Astrocyte of the cerebellum (primary cell): Measurements from ENCODE around the gene SDK2.

Experiments
- DNase-seq: peaks from one replicate; pipeline ENCODE4 v3.0.0-alpha.2; 2011; ENCODE audit warnings: low read depth
- H3K4me3 ChIP-seq: 2 replicates; pipeline ENCODE4 v1.5.1; 2011; ENCODE audit warnings: mild to moderate bottlenecking, low read depth, low read length, moderate library complexity
- CTCF ChIP-seq: IDR thresholded peaks from 2 replicates; pipeline ENCODE4 v1.5.1; 2012; ENCODE audit warnings: low read length, low read depth, moderate library complexity, mild to moderate bottlenecking; ENCODE audit errors: missing control alignments
- in situ Hi-C: cut with HindIII; loops from 2 replicates; pipeline ENCODE4 v1.10.0; 2017; ENCODE audit warnings: low sequenced_read_pairs

The SDK2 gene

GRCh38 chr17:73401911-73402310, 242.3 kb downstream of the SDK2 start:
- peak; percentile 6 for DNase-seq
- in situ Hi-C loops, result loop anchor here (25.0 kb wide), 1 partner anchor 785 kb away; no protein-coding TSS in a partner anchor
- no peak overlapping the region for H3K4me3 ChIP-seq
- no peak for TF ChIP-seq CTCF

GRCh38 chr17:73400915-73401545, 243.2 kb downstream of the SDK2 start:
- DNase-seq, result no peak
- no peak for TF ChIP-seq CTCF
- no peak overlapping the region for H3K4me3 ChIP-seq
- in situ Hi-C loops, result loop anchor here (25.0 kb wide), 1 partner anchor 786 kb away; no protein-coding TSS in a partner anchor

- DNase-seq, result no peak
- in situ Hi-C loops, result no loop called here
- TF ChIP-seq CTCF, result no peak
- H3K4me3 ChIP-seq, result no peak overlapping the region
Measured at GRCh38 chr17:73399056-73399455, 245.2 kb downstream of the SDK2 start.

- in situ Hi-C loops, result no loop called here
- H3K4me3 ChIP-seq, result no peak overlapping the region
- no peak for TF ChIP-seq CTCF
- DNase-seq, result no peak
Measured at GRCh38 chr17:73397856-73398540, 246.2 kb downstream of the SDK2 start.

- no peak overlapping the region for H3K4me3 ChIP-seq
- DNase-seq, result no peak
- in situ Hi-C loops, result no loop called here
- TF ChIP-seq CTCF, result no peak
Measured at GRCh38 chr17:73397278-73397826, 246.9 kb downstream of the SDK2 start.

GRCh38 chr17:73396431-73397277, 247.6 kb downstream of the SDK2 start:
- H3K4me3 ChIP-seq, result no peak overlapping the region
- DNase-seq, result peak; percentile 49
- in situ Hi-C loops, result no loop called here
- TF ChIP-seq CTCF, result no peak
